PC-3 (cell line): ENCODE results near the gene ZNF296. TPM values are rescaled to one million over a fixed set of nuclear protein-coding genes. Genes with fewer than 3 reads are reported as not detected.

ENCODE experiments used
- ATAC-seq: fragments of 200-7000 bp; cut with Tn5 transposase; 2 replicates; pipeline ENCODE4 v1.9.1; 2020; ENCODE audit warnings: mild to moderate bottlenecking, moderate library complexity
- BruUV-seq: library from RNA; stranded (reverse); fragments of 400-500 nt; replicated peaks from 2 replicates; lab custom pipeline; 2021; lab: Mats Ljungman, UMichigan
- CTCF ChIA-PET: fragments of 300-600 bp; sonication (Branson Sonifier 250); formaldehyde crosslinking; loops from one replicate; lab custom pipeline; 2022; ENCODE audit warnings: antibody characterized with exemption; lab: Charles Lee
- POLR2A ChIA-PET: fragments of 300-600 bp; sonication (Branson Sonifier 250); formaldehyde crosslinking; loops from one replicate; lab custom pipeline; 2022; ENCODE audit warnings: antibody characterized with exemption; ENCODE audit not compliant: unreplicated experiment; lab: Charles Lee
- DNase-seq: peaks from one replicate; pipeline ENCODE4 v3.0.0-alpha.2; 2015
- H2AFZ ChIP-seq: fragments of 300-600 bp; sonication (generic); 2 replicates; pipeline ENCODE4 v1.6.0; 2016; ENCODE audit warnings: antibody characterized with exemption, low read length
- H3F3A ChIP-seq: fragments of 300-600 bp; sonication (generic); one replicate; pipeline ENCODE4 v1.6.0; 2017; ENCODE audit warnings: antibody characterized with exemption, low read length, control low read depth, mild to moderate bottlenecking; ENCODE audit not compliant: unreplicated experiment
- H3K27ac ChIP-seq: fragments of 300-600 bp; sonication (generic); 2 replicates; pipeline ENCODE4 v1.5.1; 2016; ENCODE audit warnings: mild to moderate bottlenecking, low read length
- H3K27me3 ChIP-seq: fragments of 300-600 bp; sonication (generic); 2 replicates; pipeline ENCODE4 v1.6.1; 2016; ENCODE audit warnings: low read length, mixed read lengths
- H3K36me3 ChIP-seq: fragments of 300-600 bp; sonication (generic); 2 replicates; pipeline ENCODE4 v1.6.1; 2016; ENCODE audit warnings: low read depth, mixed run types, low read length, mixed read lengths
- H3K4me1 ChIP-seq: fragments of 300-600 bp; sonication (generic); 2 replicates; pipeline ENCODE4 v1.5.1; 2016; ENCODE audit warnings: low read length; ENCODE audit not compliant: insufficient read depth
- H3K4me2 ChIP-seq: fragments of 300-600 bp; sonication (generic); 2 replicates; pipeline ENCODE4 v1.6.0; 2016; ENCODE audit warnings: low read length
- H3K4me3 ChIP-seq: fragments of 300-600 bp; sonication (generic); 2 replicates; pipeline ENCODE4 v1.5.1; 2016; ENCODE audit warnings: mild to moderate bottlenecking, low read length, mixed read lengths
- H3K79me2 ChIP-seq: fragments of 300-600 bp; sonication (generic); 2 replicates; pipeline ENCODE4 v1.6.1; 2017; ENCODE audit warnings: low read length, mixed read lengths
- H3K9ac ChIP-seq: fragments of 300-600 bp; sonication (generic); 2 replicates; pipeline ENCODE4 v1.6.0; 2016; ENCODE audit warnings: mild to moderate bottlenecking, low read length
- H3K9me2 ChIP-seq: fragments of 300-600 bp; sonication (generic); replicated peaks from 2 replicates; pipeline ENCODE4 v1.6.1; 2016; ENCODE audit warnings: mixed run types, low read length, mixed read lengths
- H3K9me3 ChIP-seq: fragments of 300-600 bp; sonication (generic); 2 replicates; pipeline ENCODE4 v1.6.1; 2016; ENCODE audit warnings: low read length, mixed read lengths
- H4K20me1 ChIP-seq: fragments of 300-600 bp; sonication (generic); 2 replicates; pipeline ENCODE4 v1.6.1; 2016; ENCODE audit warnings: low read length, mixed read lengths
- EZH2 ChIP-seq: fragments of 300-600 bp; sonication (generic); IDR thresholded peaks from one replicate; pipeline ENCODE4 v1.6.1; 2017; ENCODE audit warnings: antibody characterized with exemption, mild to moderate bottlenecking, low read length; ENCODE audit not compliant: unreplicated experiment
- EZH2phosphoT487 ChIP-seq: fragments of 300-600 bp; sonication (generic); IDR thresholded peaks from 2 replicates; pipeline ENCODE4 v1.6.1; 2018; ENCODE audit warnings: mild to moderate bottlenecking, antibody characterized with exemption, low read length, borderline replicate concordance
- intact Hi-C: fragments of 100-400 bp; cut with micrococcal nuclease; formaldehyde crosslinking; loops from 2 replicates; pipeline ENCODE4 v1.9.0; 2023
- total RNA-seq: library from RNA; depleted of rRNA; stranded (reverse); fragments of >200 nt; gene quantifications from 2 replicates; pipeline ENCODE4 v1.2.3, GENCODE V29; 2014
- TF ChIP-seq, protein P1 (sequence below): fragments of 300-600 bp; sonication (generic); conservative IDR thresholded peaks from 2 replicates; pipeline ENCODE4 v1.5.1; 2017; ENCODE audit warnings: antibody characterized with exemption, low read depth, mild to moderate bottlenecking, low read length

The ZNF296 gene
- total RNA-seq, 1 experiment from 2014 or later, result 2.4 TPM

DNA sequence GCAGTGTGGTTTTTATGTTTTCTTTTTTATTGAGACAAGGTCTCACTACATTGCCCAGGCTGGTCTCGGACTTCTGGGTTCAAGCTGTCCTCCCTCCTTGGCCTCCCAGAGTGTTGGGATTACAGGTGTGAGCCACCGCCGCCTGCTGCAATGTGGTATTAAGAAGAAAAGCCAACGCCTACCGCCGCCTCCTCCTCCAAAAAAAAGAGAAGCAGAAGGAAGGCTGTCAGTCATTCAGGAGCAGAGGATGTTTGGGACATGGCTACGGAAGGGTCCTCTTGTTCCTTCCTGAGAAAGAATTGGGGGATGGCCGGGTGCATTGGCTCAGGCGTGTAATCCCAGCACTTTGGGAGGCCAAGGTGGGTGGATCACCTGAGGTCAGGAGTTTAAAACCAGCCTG is 17.9 kb upstream of the ZNF296 start:
- peak overlapping the region; percentile 91 for H3K4me3 ChIP-seq
- peak overlapping the region; percentile 91 for H3K4me2 ChIP-seq
- H3K9me3 ChIP-seq, result no peaks in the 10 kb centered on the region
- H3K36me3 ChIP-seq, result no peaks in the 10 kb centered on the region
- no peaks in the 10 kb centered on the region for H3K9me2 ChIP-seq
- BruUV-seq, result no TSS peak
- intact Hi-C loops, result loop anchor here (5.0 to 10.0 kb wide), 3 partner anchors 33 to 241 kb away; partner anchors contain the start of genes BLOC1S3 and TRAPPC6A
- ATAC-seq (no peak), DNase-seq (no peak)
- TF ChIP-seq EZH2phosphoT487 (no peak), EZH2 (no peak)
- TF ChIP-seq, protein P1, sequence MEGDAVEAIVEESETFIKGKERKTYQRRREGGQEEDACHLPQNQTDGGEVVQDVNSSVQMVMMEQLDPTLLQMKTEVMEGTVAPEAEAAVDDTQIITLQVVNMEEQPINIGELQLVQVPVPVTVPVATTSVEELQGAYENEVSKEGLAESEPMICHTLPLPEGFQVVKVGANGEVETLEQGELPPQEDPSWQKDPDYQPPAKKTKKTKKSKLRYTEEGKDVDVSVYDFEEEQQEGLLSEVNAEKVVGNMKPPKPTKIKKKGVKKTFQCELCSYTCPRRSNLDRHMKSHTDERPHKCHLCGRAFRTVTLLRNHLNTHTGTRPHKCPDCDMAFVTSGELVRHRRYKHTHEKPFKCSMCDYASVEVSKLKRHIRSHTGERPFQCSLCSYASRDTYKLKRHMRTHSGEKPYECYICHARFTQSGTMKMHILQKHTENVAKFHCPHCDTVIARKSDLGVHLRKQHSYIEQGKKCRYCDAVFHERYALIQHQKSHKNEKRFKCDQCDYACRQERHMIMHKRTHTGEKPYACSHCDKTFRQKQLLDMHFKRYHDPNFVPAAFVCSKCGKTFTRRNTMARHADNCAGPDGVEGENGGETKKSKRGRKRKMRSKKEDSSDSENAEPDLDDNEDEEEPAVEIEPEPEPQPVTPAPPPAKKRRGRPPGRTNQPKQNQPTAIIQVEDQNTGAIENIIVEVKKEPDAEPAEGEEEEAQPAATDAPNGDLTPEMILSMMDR, result no peak
- no peaks in the 10 kb centered on the region for H3K27me3 ChIP-seq
- POLR2A ChIA-PET, result no interaction called here
- H3F3A ChIP-seq, result no peaks in the 10 kb centered on the region
- H2AFZ ChIP-seq, result no peak overlapping the region
- CTCF ChIA-PET, result no interaction called here
- peaks cover 8% of the 10 kb centered on the region; the same call in 1 of the 2 replicates for H4K20me1 ChIP-seq
- peaks cover 31% of the 10 kb centered on the region for H3K4me1 ChIP-seq
- H3K9ac ChIP-seq, result peak overlapping the region; percentile 97
- H3K27ac ChIP-seq, result no peak overlapping the region
- peaks cover 63% of the 10 kb centered on the region for H3K79me2 ChIP-seq

DNA sequence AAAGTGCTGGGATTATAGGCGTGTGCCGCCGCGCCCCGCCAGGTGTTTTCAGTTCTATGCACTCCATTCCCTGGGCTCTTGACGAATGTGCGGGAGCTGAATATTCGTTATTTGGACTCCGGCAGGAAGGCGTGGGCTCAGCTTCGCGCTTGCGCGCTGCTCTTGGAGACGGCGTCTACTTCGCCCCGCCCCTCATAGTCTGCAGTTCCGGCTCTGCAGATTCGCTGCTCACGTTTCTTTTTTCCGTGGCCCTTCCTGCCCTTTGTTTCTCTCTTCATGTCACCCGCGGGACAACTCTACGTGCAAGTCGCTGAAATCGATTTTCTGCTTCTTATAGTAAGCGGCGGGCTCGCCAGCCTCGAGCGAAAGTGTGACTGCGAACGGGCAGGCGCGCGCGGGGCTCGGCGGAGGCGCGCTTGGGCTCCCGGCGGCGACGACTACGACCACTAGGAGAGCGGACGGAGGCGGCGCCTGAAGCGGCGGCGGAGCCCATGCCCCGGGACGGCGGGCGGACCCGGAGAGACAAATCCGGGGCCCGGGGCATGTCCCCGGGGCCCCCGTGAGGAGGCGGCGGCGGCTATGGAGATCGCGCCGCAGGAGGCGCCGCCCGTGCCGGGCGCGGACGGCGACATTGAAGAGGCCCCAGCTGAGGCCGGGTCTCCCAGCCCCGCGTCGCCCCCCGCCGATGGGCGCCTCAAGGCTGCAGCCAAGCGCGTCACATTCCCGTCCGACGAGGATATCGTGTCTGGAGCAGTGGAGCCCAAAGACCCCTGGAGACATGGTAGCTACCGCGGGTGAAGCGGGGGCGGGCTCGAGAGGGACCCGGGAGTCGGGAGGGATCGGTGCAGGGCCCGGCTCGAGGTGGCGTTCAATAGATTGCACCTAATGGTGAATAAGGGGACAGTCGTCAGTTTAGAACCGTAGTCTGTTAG is 16.7 kb upstream of the ZNF296 start, which contains the start of gene PPP1R37:
Gene PPP1R37, plus strand, starts transcription at position 433 of the 932 bp plus-strand sequence. Its CDS starts 147 bp downstream, at position 580.
- intact Hi-C loops, result loop anchor here (5.0 to 10.0 kb wide), 3 partner anchors 34 to 242 kb away; partner anchors contain the start of genes BLOC1S3 and TRAPPC6A
- TF ChIP-seq EZH2, result no peak
- TF ChIP-seq, protein P1, result 0 out of 2 replicates have a peak, but pooled peaks have one; percentile 17
- no peak for TF ChIP-seq EZH2phosphoT487
- DNase-seq (peak; percentile 94), ATAC-seq (peak; percentile 56)
- H3K9me3 ChIP-seq, result no peaks in the 10 kb centered on the region
- peaks cover 52% of the 10 kb centered on the region for H3K79me2 ChIP-seq
- no peaks in the 10 kb centered on the region for H3F3A ChIP-seq
- no peaks in the 10 kb centered on the region for H3K27me3 ChIP-seq
- H2AFZ ChIP-seq, result peak within 1 kb of the TSS; percentile 85
- ChIA-PET CTCF (no interaction called here), POLR2A (interaction anchor here (0.6 kb wide), 1 partner anchor 187 kb away, joined by 3 read pairs; the partner anchor contains the start of gene APOE)
- BruUV-seq, result no TSS peak
- peak within 1 kb of the TSS; percentile 97 for H3K9ac ChIP-seq
- no peaks in the 10 kb centered on the region for H3K9me2 ChIP-seq
- peaks cover 20% of the 10 kb centered on the region for H3K4me1 ChIP-seq
- H3K36me3 ChIP-seq, result no peaks in the 10 kb centered on the region
- H4K20me1 ChIP-seq, result no peaks in the 10 kb centered on the region
- H3K4me2 ChIP-seq, result peak within 1 kb of the TSS; percentile 91
- peak within 1 kb of the TSS; percentile 91 for H3K4me3 ChIP-seq
- peak within 1 kb of the TSS; percentile 82 for H3K27ac ChIP-seq
